Measurements from ENCODE around the gene FRA10AC1.
A peak's percentile ranks its signal among the peaks of the same experiment; 100 is the strongest.

FRA10AC1 gene, protein sequence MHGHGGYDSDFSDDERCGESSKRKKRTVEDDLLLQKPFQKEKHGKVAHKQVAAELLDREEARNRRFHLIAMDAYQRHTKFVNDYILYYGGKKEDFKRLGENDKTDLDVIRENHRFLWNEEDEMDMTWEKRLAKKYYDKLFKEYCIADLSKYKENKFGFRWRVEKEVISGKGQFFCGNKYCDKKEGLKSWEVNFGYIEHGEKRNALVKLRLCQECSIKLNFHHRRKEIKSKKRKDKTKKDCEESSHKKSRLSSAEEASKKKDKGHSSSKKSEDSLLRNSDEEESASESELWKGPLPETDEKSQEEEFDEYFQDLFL

DNA sequence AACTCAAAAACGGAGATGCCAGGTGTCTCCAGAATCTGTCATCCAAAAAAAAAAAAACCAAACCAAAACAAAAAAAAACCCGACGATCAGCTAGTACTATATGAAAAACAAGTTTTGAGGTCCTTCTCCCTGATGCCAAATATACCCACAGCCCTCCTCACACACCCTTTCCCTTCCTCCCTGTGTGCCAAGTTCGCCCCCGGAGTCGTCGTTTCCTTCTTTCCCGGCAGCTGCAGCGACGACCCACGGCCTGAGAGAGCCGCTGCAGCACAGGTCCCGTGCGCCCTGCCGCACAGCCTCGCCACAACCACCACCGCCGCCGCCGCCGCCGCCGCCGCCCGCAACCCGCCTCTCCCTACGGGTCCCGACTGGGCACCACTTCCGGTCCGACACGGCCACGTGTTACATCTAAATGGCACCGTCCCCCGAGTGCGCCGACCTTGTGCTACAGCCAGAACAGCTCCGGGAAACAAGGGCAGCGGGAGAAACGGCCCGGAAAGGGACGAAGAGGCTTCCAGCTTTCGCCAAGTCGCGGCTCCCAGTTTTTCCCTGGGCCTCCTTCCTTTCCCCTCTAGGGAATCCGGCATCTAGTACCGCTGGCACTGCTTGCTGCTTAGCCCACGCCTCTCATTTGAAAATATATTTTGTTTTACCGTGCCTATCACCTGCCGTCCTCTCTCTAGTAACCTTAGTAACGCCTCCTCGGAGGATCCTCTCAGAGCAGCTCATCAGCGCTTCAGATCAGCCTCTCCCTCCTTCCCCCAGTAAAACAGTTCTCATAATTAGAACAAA, at the start of gene FRA10AC1:
Gene FRA10AC1, minus strand, starts transcription at position 383 of the 792 bp plus-strand sequence. CDS start 2,486 bp downstream, outside the sequence.
- peak; percentile 88 to 98 (median 92) for DNase-seq
- intact Hi-C loops (cut with DNase I) = loop anchor here (1.0 to 2.0 kb wide), 2 partner anchors 56 to 114 kb away; no protein-coding TSS in a partner anchor

DNA sequence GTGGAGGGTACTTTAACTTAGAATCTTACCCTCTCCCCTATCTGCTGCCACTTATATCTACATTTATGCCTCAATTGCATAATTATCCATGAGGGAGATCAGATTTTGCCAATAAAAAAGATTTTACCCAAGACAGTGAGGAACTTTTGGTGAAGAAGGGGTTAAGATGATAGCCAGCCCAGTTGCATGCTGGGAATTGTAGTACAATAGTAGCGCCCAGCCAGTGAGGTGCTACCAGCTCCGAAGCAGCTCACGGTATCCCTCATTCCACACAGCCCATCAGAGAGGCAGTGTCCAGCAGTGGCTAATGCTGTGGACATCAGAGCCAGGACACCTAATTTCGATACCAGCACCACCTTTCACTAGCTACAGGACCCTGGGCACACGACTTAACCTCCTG, 49.4 kb upstream of the FRA10AC1 start:
- intact Hi-C loops (cut with DNase I) = loop anchor here (10.0 kb wide), 1 partner anchor 63 kb away; no protein-coding TSS in a partner anchor
- DNase-seq = peak in 7 of 10 donors; percentile 35 to 86 (median 56)

DNA sequence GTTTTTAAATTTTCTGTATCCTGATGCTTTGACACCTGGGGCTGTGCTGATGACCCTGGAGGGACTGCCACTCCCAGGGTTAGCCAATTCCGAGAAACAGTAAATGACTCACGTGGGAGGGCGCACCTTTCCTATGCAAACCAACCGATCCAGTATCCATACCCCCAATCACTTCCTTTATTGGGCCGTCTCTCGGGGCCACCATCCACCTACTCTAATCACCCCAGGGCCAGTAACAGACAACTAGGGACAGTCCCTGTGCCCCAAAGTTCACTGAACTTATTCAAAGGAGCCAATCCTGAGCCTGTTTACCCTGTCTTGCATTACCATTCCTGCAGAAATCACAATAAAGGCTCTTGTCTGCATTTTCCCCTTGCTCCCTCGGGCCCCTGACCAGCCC, 48.7 kb upstream of the FRA10AC1 start:
- intact Hi-C loops (cut with DNase I) = loop anchor here (10.0 kb wide), 1 partner anchor 64 kb away; no protein-coding TSS in a partner anchor
- DNase-seq = no peak

DNA sequence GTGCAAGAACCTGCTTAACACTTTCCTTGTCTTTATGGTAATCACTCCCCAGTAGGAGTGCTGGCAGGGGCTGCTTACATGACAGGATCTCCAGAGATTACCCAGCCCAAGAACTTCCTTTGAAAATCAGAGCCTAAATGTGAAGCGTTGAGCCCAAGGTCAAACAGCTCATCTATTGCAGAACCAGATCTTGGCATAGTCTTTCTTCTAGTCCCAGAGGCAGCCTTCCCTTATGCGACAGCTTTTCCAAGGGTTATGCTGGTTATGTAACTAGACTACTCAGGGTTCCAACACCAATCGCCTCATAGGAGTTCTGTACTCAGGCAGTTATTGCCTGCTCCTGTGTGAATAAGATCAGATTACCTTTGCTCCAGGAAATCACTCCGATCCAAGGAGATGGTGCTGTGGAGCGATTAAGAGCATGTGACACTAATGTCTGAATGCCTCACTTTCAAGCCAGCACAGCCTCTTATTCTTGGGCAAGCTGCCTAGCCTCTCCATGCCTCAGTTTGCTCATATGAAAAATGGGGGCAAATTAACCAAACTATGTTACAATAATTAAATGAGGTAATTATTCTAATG, 46.9 kb upstream of the FRA10AC1 start:
- intact Hi-C loops (cut with DNase I) = no loop called here
- DNase-seq = no peak

DNA sequence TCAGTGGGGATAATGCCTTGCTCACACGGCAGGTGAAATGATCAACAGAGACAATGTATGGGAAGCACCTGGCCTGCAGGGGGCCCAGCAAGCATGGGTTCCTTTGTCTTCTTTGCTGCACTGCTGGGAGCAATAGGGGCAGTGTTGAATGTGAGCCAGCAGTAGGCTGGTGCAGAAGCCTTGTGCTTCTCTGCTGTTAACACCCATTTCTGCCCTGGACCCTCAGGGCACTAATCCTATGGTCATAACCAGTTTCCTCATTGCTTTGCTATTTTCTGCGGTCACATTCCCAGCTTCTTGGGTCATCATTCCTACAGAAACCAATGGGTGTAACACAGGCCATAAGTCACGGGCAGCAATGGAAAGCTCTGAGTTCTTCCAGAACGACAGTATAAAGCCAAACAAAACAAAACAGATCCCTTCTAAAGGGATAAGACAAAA, 44.5 kb upstream of the FRA10AC1 start:
- intact Hi-C loops (cut with DNase I) = no loop called here
- DNase-seq = no peak

DNA sequence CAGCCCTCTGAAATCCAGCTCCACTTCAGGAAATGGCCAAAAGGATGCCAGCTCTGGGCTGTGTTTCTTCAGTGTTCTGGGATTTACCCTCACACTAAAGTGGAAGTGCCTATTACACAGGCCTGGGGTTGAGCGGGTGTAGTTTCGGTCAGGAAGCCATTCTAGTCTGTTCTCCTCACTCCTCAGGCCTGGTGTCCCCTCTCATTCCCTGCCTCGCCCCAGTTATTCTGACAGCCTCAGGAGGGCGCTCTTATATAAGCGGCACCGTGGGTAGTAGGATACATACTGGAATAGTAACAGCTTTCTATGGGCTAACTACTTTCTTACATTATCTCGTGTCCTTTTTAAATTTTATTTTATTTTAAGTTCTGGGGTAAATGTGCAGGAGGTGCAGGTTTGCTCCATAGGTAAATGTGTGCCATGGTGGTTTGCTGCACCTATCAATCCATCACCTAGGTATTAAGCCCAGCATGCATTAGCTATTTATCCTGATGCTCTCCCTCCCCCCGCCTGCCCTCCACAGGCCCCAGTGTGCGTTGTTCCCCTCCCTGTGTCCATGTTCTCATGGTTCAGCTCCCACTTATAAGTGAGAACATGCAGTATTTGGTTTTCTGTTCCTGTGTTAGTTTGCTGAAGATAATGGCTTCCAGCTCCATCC, 43.1 kb upstream of the FRA10AC1 start:
- intact Hi-C loops (cut with DNase I) = no loop called here

DNA sequence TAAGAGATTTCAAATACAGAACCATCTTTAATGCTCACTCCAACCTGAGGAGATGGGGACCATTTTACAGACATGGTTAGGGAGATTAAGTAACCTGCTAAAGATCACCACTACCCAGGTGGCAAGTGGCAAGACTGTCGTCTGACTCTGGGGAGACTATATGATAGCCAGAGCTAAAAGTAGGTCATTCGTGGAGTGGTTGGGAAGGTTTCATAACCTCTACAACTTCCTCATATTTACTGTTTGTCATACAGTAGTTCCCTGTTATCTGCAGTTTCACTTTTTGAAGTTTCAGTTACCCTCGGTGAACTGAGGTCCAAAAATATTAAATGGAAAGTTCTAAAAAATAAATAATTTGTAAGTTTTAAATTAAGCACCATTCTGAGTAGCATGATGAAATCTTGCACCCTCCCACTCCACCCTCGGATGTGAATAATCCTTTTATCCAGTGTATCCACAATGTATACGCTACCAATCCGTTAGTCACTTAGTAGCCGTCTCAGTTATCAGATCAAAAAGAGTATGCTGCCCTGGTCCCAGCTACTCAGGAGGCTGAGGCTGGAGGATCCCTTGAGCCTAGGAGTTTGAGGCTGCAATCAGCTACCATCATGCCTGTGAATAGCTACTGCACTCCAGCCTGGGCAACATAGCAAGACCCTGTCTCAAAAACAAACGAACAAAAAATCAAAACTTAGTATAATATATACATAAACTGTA, 40.4 kb upstream of the FRA10AC1 start:
- intact Hi-C loops (cut with DNase I) = no loop called here
- DNase-seq = no peak

More for the DNA sequence above, 43.1 kb upstream of the FRA10AC1 start:
- peak in 1 of 10 donors; percentile 75 for DNase-seq

DNA sequence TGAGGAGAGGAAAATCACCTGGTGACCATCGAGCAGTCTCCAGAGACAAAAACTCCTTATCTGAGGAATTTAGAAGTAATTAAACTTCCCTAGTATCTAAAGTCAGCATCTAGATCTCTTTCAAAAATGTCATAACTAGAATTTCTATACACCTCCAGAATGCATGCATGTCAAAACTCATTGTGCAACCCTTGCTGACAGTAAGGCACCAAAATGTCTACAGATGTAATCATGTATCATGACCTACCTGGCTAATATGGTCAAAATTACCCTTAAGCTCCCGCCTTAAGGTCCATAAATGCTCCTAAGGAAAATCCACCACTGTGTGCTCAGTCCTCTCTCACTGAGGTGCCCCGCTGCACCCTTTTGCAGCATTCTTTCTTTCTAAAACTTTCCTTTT, 39.0 kb upstream of the FRA10AC1 start:
- DNase-seq = no peak
- intact Hi-C loops (cut with DNase I) = no loop called here

DNA sequence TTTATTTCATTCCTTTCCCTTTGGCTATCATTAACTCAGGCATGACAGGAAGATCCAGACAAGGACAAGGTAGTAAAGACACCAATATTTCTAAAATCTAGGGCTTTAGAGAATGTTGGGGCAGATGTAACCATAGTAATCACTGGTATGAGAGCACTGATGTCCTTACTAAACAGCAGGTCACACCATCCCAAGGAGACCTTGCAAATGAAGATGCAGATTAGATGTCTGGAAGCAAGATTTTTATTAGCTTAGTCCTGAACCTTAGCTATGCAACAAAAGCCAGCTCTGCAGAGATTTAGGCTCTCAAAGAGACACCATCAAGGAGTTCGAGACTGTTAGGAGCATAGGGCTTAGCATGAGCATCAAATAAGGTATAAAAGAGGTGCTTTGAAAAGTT, 23.6 kb upstream of the FRA10AC1 start:
- DNase-seq = no peak
- intact Hi-C loops (cut with DNase I) = no loop called here

DNA sequence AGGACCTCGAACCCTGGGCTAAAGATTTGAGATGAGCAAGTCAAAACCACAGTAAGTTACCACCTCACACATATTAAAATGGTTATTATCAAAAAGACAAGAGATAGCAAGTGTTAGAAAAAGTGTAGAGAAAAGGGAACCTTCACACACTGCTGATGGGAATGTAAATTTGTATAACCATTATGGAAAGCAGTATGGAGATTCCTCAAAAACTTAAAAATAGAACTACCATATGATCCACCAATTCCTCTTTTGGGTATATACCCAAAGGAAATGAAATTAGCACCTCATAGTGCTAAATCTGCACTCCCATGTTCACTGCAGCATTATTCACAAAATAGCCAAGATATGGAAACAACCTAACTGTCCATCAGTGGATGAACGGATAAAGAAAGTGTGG, 20.8 kb upstream of the FRA10AC1 start:
- intact Hi-C loops (cut with DNase I) = no loop called here

DNA sequence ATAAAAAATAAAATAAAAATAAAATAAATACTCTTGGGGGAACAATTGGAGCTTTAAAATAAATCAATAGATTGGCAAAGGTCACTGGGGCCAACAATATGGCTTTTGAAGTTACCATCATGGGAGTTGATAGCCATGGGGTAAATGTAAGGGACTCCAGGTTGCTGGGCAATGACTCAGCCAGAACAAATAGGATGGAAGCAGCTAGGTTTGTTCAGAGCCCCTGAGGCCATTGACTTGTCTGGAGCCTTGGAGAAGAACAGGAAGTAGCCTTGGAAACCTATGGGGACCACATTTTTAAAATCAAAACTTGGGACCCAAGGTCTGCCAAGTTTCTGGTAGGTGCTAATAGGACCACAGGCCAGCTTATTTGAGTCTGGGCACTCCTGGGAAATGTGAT, 20.2 kb upstream of the FRA10AC1 start:
- intact Hi-C loops (cut with DNase I) = no loop called here
- DNase-seq = no peak

More for the DNA sequence above, 20.8 kb upstream of the FRA10AC1 start:
- no peak for DNase-seq

DNA sequence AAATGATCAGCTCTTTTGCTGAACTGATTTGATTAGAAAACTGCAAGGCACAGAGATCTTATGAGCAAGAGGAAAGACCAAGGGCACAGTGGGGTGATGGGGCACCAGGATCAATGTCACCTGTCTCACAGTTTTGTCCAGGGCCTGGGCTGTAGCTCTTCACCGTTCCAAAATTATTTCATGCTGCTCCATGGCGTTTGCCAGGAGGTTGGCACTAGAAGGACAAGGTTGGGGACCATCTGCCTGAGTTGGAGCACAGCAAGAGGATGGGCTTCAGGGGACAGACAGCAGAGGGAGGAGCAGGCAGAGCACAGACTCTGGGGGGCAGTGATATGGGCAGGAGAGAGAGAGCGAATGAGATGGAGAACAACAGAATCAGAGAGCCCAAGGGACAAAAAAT, 17.5 kb upstream of the FRA10AC1 start:
- intact Hi-C loops (cut with DNase I) = no loop called here
- no peak for DNase-seq

DNA sequence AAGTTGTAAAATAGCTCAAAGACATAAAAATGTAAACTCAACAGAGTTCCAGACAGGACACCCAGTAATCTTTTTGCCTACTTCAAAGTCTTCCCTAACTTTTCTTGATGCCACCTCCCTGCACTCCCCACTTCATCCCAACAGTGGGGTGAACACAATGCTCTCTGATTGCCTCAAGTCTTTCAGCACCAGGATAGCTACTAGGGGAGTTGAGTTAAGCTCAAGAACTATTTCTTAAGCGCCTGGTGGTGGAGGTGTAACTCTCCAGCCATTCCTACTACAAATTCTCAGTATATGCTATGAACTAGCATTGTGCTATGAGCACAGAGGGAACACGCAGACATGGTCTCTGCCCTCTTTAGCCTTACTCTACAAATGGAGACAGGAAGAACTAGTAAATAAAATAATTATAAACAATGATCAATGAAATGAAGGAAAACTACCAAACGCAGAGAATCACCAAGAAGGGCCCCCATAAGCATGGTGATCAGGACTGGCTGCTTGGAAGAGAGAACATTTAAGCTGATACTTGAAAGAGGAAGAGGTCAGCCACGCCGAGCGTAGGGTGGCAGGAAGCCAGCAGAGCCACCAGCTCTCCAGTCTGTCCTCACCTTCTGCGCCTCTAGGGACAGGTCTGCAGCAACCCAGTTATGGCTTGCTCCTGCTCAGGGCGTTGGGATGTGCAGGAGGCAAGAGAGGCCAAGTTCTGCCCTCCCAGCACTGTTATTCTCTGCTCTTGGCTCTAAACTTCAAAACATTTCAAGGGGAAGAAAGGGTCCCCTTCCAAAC, 16.7 kb upstream of the FRA10AC1 start:
- DNase-seq = peak in 1 of 10 donors; percentile 77
- intact Hi-C loops (cut with DNase I) = no loop called here

DNA sequence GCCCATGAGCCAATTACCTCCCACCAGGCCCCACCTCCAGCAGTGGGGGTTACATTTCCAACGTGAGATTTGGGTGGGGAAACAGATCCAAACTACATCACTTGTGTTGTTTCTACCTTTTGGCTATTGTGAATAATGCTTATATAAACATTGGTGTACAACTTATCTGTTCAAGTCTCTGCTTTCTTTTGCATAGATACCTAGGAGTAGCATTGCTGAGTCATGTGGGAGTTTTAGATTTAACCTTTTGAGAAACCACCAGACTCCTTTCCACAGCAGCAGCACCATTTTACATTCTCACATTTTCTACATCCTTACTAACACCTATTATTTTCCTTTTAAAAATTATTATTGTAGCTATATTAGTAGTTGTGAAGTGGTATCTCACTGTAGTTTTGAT, 14.4 kb upstream of the FRA10AC1 start:
- intact Hi-C loops (cut with DNase I) = no loop called here
- no peak for DNase-seq

DNA sequence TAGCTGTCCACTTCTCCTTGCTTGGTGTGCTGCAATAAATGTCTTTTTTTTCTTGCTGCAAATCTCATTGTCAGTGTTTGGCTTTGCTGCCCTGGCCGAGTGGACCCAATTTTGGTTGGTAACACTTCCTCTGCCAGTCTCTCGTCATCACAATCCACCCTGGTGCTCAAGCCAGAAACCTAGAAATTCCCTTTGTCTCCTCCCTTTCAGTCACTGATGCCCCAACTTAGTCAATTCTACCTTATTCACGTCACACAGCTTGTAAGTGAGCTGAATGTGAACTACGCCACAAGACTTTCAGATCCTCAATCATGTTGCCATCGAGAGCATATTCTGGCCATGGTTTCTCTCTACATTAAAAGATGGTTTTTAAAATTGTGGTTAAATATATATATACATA, 13.0 kb upstream of the FRA10AC1 start:
- intact Hi-C loops (cut with DNase I) = no loop called here
- no peak for DNase-seq

DNA sequence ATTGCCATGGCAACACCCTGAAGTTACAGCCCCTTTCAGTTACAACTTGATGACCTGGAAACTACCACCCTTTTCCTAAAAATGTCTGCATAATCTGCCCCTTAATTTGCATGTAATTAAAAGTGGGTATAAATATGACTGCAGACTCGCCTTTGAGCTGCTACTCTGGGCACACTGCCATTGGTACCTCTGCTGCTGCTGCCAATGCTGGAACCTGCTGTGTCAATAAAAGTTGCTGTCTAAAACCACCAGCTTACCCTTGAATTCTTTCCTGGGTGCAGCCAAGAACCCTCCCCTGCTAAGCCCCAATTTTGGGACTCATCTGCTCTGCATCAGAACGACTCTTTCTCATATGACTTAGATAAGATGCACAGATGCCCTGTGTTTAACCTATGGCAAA, 10.2 kb upstream of the FRA10AC1 start:
- DNase-seq = peak in 2 of 10 donors; percentile 9 to 79
- intact Hi-C loops (cut with DNase I) = no loop called here

DNA sequence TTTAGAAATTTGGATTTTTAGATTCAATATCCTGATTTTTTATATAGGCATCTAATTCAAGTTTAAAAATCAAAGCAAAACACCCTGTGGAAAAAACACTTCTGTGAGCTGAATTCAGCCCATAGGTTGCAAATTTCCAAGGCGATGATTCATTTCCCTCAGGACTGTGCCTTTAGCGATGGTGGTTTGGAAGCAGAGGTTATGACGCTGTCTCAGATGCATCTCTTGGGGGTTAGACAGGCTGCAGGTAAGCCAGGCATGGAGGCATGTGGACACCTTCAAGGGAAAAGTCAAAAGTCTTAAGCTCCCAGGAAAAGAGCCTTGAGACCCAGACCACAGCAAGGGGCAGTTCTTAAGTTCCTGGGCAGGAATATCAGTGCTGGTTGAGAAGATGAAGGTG, 9.5 kb upstream of the FRA10AC1 start:
- intact Hi-C loops (cut with DNase I) = no loop called here
- no peak for DNase-seq

DNA sequence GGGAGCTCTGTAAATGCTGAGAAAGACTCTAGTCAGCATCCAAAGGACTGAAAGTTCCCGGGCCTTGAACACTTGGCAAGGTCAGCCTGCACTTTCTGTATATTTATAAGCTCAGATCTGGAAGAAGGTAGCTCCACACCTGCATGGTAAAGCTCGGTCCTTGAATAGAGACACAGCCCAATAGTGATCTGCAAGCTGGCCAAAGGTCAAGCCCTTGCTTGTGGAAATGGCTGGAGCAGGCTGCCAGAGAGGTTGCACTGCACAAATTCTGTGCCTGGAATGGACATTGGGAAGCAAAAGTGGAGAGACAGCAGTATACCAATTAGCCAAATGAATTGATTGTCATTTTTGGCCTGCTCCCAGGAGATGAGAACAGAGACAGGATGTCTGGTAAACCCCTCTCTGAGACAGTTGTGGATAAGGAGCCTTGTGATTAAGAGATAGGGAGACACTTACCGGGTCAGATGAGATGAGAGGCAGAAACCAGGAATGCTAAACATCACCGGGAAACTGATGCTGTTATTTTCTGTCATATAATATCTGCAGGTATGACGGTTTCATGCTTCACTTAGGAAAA, 8.0 kb upstream of the FRA10AC1 start:
- DNase-seq = no peak
- intact Hi-C loops (cut with DNase I) = no loop called here

DNA sequence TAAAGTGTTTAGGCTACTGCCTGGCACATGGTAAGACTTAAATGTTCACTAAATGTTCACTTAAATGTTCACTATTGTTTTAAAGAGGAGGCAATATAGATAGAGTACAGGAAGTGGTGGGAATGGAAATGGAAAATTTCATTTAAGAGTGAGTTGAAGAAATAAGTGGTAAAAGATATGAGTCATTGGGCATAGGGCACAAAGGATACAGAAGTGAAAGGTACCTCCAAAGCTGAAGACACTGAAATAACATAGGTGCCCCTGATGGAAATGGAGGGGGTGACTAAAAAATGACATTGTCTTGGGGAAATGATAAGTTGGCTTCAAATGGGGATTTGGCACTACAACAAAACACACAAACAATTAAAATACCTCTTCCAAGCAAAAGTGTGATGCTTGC, 5.2 kb upstream of the FRA10AC1 start:
- intact Hi-C loops (cut with DNase I) = no loop called here
- DNase-seq = no peak

All from posterior cingulate gyrus (tissue), 11 donors.